OCI-LY7 (cell line): ENCODE measurements around the gene CAVIN3.

Source experiments
- CTCF ChIP-seq: fragments of 200-600 bp; sonication (generic); conservative IDR thresholded peaks from 2 replicates; pipeline ENCODE4 v1.5.1; 2014; ENCODE audit warnings: mild to moderate bottlenecking, antibody characterized with exemption, low read length, moderate library complexity, mixed read lengths
- EZH2phosphoT487 ChIP-seq: fragments of 200-600 bp; sonication (generic); IDR thresholded peaks from 2 replicates; pipeline ENCODE4 v1.6.1; 2018; ENCODE audit warnings: low read depth, borderline replicate concordance, mild to moderate bottlenecking, mixed run types, antibody characterized with exemption, low read length, moderate library complexity, mixed read lengths

DNA sequence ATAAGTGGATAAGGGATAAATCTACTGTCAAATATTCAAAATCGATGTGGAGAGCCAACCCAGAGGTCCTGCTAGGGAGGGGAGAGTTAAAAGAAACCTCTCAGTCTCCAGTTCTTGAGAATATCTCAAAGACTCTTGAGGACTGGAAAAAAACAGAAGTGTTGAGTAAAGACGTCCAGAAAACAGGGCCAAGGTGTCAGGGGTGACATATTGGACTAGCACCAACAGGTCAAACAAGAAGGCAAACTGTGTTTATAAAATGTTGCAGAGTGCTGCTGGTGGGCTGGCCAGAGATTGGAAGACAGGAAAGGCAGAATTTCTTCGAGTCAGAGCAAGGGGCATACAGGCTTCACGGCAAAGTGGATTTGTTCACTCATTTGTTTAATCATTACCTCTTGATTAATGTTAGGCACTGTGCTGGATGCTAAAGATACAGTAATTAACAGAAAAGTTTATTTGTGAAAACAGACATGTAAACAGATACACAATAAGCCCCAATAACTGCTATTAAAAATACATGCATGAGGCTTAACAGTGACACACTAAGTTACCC is 36.3 kb upstream of the CAVIN3 start:
- TF ChIP-seq CTCF = no peak
- TF ChIP-seq EZH2phosphoT487 = no peak
